Panc1 (cell line): Measurements from ENCODE around the gene HCN3. TPM values are rescaled to one million over a fixed set of nuclear protein-coding genes. Genes with fewer than 3 reads are reported as not detected.
A peak's percentile ranks its signal among the peaks of the same experiment; 100 is the strongest.

Experiments used
- ATAC-seq: fragments of 200-7000 bp; cut with Tn5 transposase; 2 replicates; pipeline ENCODE4 v1.9.1; 2020; ENCODE audit warnings: mild to moderate bottlenecking, moderate library complexity
- BruUV-seq: library from RNA; stranded (reverse); fragments of 400-500 nt; replicated peaks from 2 replicates; lab custom pipeline; 2021; lab: Mats Ljungman, UMichigan
- CTCF ChIA-PET: fragments of 300-600 bp; sonication (Branson Sonifier 250); formaldehyde crosslinking; loops from one replicate; lab custom pipeline; 2022; ENCODE audit warnings: antibody characterized with exemption; lab: Charles Lee
- POLR2A ChIA-PET: fragments of 300-600 bp; sonication (Branson Sonifier 250); formaldehyde crosslinking; loops from one replicate; lab custom pipeline; 2022; ENCODE audit warnings: antibody characterized with exemption; lab: Charles Lee
- DNase-seq: peaks from one replicate; pipeline ENCODE4 v3.0.0-alpha.2; 2010; ENCODE audit warnings: low read depth, low spot score
- H3K27ac ChIP-seq: 2 replicates; pipeline ENCODE4 v1.5.1; 2011; ENCODE audit warnings: mild to moderate bottlenecking, low read length, inconsistent platforms
- H3K27me3 ChIP-seq: fragments of 200-500 bp; sonication (Bioruptor generic); 2 replicates; pipeline ENCODE4 v1.6.0; 2014; ENCODE audit warnings: low read length, inconsistent platforms; ENCODE audit not compliant: control insufficient read depth, insufficient read depth
- H3K36me3 ChIP-seq: fragments of 200-500 bp; sonication (Bioruptor generic); 2 replicates; pipeline ENCODE4 v1.5.1; 2014; ENCODE audit warnings: inconsistent platforms, mild to moderate bottlenecking, low read length, moderate library complexity; ENCODE audit not compliant: control insufficient read depth, insufficient read depth
- H3K4me1 ChIP-seq: 2 replicates; pipeline ENCODE4 v1.5.1; 2011; ENCODE audit warnings: inconsistent platforms, mild to moderate bottlenecking, low read length, moderate library complexity; ENCODE audit not compliant: control insufficient read depth, insufficient read depth
- H3K4me3 ChIP-seq, 2 experiments: 2 replicates each; pipeline ENCODE4 v1.5.1; 2011 to 2012; ENCODE audit warnings: low read depth in 2 of 2, low read length in 2 of 2, mild to moderate bottlenecking in 2 of 2, inconsistent platforms in 1 of 2, moderate library complexity in 1 of 2
- H3K9me3 ChIP-seq: fragments of 200-500 bp; sonication (Bioruptor generic); 2 replicates; pipeline ENCODE4 v1.5.1; 2014; ENCODE audit warnings: low read depth, mild to moderate bottlenecking, inconsistent platforms, low read length, moderate library complexity; ENCODE audit not compliant: control insufficient read depth, insufficient read depth
- CTCF ChIP-seq: fragments of 450-650 bp; IDR thresholded peaks from 2 replicates; pipeline ENCODE4 v1.5.1; 2017; ENCODE audit warnings: mild to moderate bottlenecking
- POLR2AphosphoS5 ChIP-seq: IDR thresholded peaks from 2 replicates; pipeline ENCODE4 v1.6.1; 2012; ENCODE audit warnings: mild to moderate bottlenecking, low read depth, low read length, moderate library complexity
- REST ChIP-seq, 2 experiments: IDR thresholded peaks; 2 replicates each; pipeline ENCODE4 v1.6.1; 2011 to 2012; ENCODE audit warnings: low read depth in 2 of 2, control low read depth in 1 of 2, low read length in 1 of 2, mild to moderate bottlenecking in 1 of 2, moderate library complexity in 1 of 2; ENCODE audit not compliant: insufficient read depth in 1 of 2
- SIN3A ChIP-seq: IDR thresholded peaks from 2 replicates; pipeline ENCODE4 v1.6.1; 2012; ENCODE audit warnings: low read depth, mild to moderate bottlenecking, low read length, moderate library complexity, borderline replicate concordance; ENCODE audit not compliant: insufficient read depth
- TCF7L2 ChIP-seq: IDR thresholded peaks from 2 replicates; pipeline ENCODE4 v1.6.1; 2011; ENCODE audit warnings: mild to moderate bottlenecking, low read depth, low read length, inconsistent platforms
- in situ Hi-C: cut with HindIII; loops from 2 replicates; pipeline ENCODE4 v1.10.0; 2016; ENCODE audit warnings: low sequenced_read_pairs, low pct_unique_long_range_greater_than_20kb
- intact Hi-C: fragments of 100-400 bp; cut with micrococcal nuclease; formaldehyde crosslinking; loops from one replicate; pipeline ENCODE4 v1.10.0; 2022; ENCODE audit not compliant: unreplicated experiment
- total RNA-seq: library from RNA; stranded (reverse); gene quantifications from one replicate; pipeline ENCODE4 v1.2.1, GENCODE V29; 2021; ENCODE audit not compliant: unreplicated experiment

The HCN3 gene
- total RNA-seq, 1 experiment from 2014 or later = 7.8 TPM

GRCh38 chr1:155277902-155278688 lies 832 bp downstream of the HCN3 start:
- H3K36me3 ChIP-seq = no peaks in the 10 kb centered on the region; the same call in 1 of the 2 replicates
- peak; percentile 60 for ATAC-seq
- ChIA-PET POLR2A (no interaction called here), CTCF (interaction anchor here (1.0 to 1.4 kb wide), 2 partner anchors 27 to 46 kb away, joined by 3 to 7 read pairs; no protein-coding TSS in a partner anchor)
- H3K27ac ChIP-seq = peak overlapping the region; percentile 56
- TF ChIP-seq CTCF = no peak; the same call in 1 of the 2 replicates
- 0 out of 2 replicates have a peak, but pooled peaks have one; percentile 0 for TF ChIP-seq TCF7L2
- no peak for TF ChIP-seq POLR2AphosphoS5
- TF ChIP-seq REST (IDR thresholded peaks at IDR 0.05; ENCODE audit: insufficient read depth in 1 of 2, low read depth in 2 of 2, low read length in 1 of 2) = peak; percentile 89 to 90
- TF ChIP-seq SIN3A = no peak
- in situ Hi-C loops = no loop called here
- no peak for DNase-seq
- peaks cover 15% of the 10 kb centered on the region for H3K4me1 ChIP-seq
- BruUV-seq = no TSS peak
- no peaks in the 10 kb centered on the region for H3K27me3 ChIP-seq
- H3K9me3 ChIP-seq = no peaks in the 10 kb centered on the region
- peak overlapping the region; percentile 70 to 80 for H3K4me3 ChIP-seq
- intact Hi-C loops = loop anchor here (1.0 kb wide), 1 partner anchor 45 kb away; no protein-coding TSS in a partner anchor

GRCh38 chr1:155278689-155279160 lies 1.5 kb downstream of the HCN3 start:
- BruUV-seq = no TSS peak
- H3K4me3 ChIP-seq = peak overlapping the region; percentile 70 to 80; a peak in 3 of 4 replicates
- in situ Hi-C loops = no loop called here
- intact Hi-C loops = no loop called here
- DNase-seq = no peak
- peaks cover 15% of the 10 kb centered on the region for H3K4me1 ChIP-seq
- H3K9me3 ChIP-seq = no peaks in the 10 kb centered on the region
- ATAC-seq = no peak
- TF ChIP-seq SIN3A (no peak), REST (IDR thresholded peaks at IDR 0.05; ENCODE audit: insufficient read depth in 1 of 2, low read depth in 2 of 2, low read length in 1 of 2) (no peak), CTCF (no peak), TCF7L2 (no peak), POLR2AphosphoS5 (no peak)
- no peaks in the 10 kb centered on the region for H3K27me3 ChIP-seq
- H3K27ac ChIP-seq = no peak overlapping the region
- H3K36me3 ChIP-seq = no peaks in the 10 kb centered on the region
- ChIA-PET CTCF (interaction anchor here (1.0 to 1.4 kb wide), 2 partner anchors 28 to 45 kb away, joined by 3 to 7 read pairs; no protein-coding TSS in a partner anchor), POLR2A (no interaction called here)
